ENCODE data around the gene NAALADL2.

GRCh38 chr3:174960898-174961297, 101.8 kb downstream of the NAALADL2 start:
- TF ChIP-seq, protein P1, sequence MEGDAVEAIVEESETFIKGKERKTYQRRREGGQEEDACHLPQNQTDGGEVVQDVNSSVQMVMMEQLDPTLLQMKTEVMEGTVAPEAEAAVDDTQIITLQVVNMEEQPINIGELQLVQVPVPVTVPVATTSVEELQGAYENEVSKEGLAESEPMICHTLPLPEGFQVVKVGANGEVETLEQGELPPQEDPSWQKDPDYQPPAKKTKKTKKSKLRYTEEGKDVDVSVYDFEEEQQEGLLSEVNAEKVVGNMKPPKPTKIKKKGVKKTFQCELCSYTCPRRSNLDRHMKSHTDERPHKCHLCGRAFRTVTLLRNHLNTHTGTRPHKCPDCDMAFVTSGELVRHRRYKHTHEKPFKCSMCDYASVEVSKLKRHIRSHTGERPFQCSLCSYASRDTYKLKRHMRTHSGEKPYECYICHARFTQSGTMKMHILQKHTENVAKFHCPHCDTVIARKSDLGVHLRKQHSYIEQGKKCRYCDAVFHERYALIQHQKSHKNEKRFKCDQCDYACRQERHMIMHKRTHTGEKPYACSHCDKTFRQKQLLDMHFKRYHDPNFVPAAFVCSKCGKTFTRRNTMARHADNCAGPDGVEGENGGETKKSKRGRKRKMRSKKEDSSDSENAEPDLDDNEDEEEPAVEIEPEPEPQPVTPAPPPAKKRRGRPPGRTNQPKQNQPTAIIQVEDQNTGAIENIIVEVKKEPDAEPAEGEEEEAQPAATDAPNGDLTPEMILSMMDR (IDR thresholded peaks at IDR 0.05; ENCODE audit: poor library complexity, severe bottlenecking) = no peak
- TF ChIP-seq REST (IDR thresholded peaks at IDR 0.05; ENCODE audit: borderline replicate concordance) = no peak
- TF ChIP-seq EP300 (conservative IDR thresholded peaks at IDR 0.05; ENCODE audit: poor library complexity, severe bottlenecking) = no peak
- TF ChIP-seq RAD21 (conservative IDR thresholded peaks at IDR 0.05) = no peak
- TF ChIP-seq POLR2AphosphoS5 (IDR thresholded peaks at IDR 0.05) = no peak
- no peak for TF ChIP-seq SMC3 (conservative IDR thresholded peaks at IDR 0.05; ENCODE audit: poor library complexity)
- TF ChIP-seq TAF1 (IDR thresholded peaks at IDR 0.05; ENCODE audit: low read depth) = no peak
- TF ChIP-seq EZH2 (IDR thresholded peaks at IDR 0.05; ENCODE audit: borderline replicate concordance, insufficient read depth, low read length, poor library complexity, severe bottlenecking) = no peak
- TF ChIP-seq MXI1 (conservative IDR thresholded peaks at IDR 0.05; ENCODE audit: poor library complexity, severe bottlenecking) = no peak
